ENCODE measurements around the gene EMCN.

DNA sequence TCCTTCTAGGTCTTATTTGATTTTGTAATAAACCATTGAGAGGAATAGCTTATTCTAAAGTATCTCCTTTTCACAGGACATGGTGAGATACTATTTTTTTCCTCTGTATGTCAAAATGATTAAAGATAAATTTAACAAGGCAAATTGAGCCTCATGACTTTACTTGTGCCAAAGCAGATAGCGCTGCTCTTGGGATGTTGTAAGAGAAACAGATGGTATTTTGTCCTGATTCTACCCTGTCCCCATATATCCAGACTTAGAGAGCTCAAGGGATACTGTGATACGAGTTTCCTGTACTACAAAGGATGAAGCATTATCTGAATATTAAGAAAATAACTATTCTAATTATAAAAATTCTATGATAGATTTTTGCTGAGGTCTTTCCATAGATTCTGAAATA lies 34.0 kb downstream of the EMCN start:
- TF ChIP-seq, protein P1, sequence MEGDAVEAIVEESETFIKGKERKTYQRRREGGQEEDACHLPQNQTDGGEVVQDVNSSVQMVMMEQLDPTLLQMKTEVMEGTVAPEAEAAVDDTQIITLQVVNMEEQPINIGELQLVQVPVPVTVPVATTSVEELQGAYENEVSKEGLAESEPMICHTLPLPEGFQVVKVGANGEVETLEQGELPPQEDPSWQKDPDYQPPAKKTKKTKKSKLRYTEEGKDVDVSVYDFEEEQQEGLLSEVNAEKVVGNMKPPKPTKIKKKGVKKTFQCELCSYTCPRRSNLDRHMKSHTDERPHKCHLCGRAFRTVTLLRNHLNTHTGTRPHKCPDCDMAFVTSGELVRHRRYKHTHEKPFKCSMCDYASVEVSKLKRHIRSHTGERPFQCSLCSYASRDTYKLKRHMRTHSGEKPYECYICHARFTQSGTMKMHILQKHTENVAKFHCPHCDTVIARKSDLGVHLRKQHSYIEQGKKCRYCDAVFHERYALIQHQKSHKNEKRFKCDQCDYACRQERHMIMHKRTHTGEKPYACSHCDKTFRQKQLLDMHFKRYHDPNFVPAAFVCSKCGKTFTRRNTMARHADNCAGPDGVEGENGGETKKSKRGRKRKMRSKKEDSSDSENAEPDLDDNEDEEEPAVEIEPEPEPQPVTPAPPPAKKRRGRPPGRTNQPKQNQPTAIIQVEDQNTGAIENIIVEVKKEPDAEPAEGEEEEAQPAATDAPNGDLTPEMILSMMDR (conservative IDR thresholded peaks at IDR 0.05), result no peak
- TF ChIP-seq EZH2 (IDR thresholded peaks at IDR 0.05; ENCODE audit: low read depth), result no peak

Measured in PC-9 (cell line).